HG03457 (cell line): Measurements from ENCODE around the gene PHACTR1.

Experiments used
- ATAC-seq: cut with Tn5 transposase; IDR thresholded peaks from one replicate; pipeline ENCODE4 v1.9.1; 2021; ENCODE audit warnings: moderate number of reproducible peaks; ENCODE audit not compliant: unreplicated experiment

The PHACTR1 gene

GRCh38 chr6:13177664-13178063 lies 461.1 kb downstream of the PHACTR1 start:
- ATAC-seq = no peak

DNA sequence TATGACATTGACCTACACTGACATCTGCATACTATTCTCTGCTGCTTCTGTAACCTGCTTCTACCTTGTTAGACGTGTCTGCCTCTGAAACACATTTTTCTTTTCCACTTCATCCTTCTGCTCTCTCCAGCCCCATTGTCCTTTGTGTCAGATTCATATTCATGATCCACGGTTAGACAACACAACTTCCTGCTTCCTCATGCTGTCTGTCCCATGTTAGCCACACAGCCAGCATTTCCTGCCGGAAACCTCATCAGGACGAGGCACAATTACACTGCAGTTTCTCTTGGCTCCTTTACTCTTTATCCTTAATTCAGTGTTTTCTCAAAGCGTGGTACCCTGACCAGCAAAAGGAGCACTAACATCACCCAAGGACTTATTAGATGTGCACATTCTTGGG lies 461.5 kb downstream of the PHACTR1 start:
- ATAC-seq = no peak

DNA sequence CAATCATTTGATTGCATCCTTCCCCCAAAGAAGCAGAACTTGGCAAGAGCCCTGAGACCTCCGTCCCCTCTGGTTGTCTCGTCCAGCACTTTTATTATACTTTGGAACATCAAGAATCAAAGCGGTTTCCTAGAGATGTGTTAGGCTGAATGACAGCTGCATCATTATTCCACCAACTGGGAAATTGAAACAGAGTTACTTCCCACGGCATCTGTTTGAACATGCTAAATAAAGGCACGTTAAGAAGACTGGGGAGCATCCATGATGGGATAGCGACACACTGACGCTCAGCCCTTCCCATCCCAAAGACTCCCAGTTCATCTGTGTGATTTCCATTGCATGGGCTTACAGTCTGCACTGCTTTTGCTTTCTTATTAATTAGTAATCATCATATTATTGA lies 464.0 kb downstream of the PHACTR1 start:
- ATAC-seq = no peak

DNA sequence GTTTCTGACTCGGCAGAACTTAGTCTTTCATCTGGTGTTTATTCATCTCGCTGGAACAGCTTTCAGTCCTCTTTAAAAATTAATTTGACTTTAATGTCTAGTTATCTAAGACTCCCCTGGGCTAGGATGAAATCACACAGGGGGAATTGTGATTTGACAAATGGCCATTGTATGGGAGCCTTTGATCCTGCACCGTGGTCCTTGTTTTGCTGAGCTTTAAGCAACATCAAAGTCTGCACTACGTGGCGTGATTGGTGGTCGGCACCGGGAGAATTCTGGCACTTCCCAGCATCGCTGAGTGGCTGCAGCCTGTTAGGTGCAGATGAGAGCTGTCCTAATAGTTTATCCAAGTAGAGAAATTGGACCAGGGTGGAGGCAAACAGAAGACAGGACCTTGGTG lies 464.8 kb downstream of the PHACTR1 start:
- ATAC-seq = no peak

- ATAC-seq = no peak
These were observed 467.0 kb downstream of the PHACTR1 start for GRCh38 chr6:13183415-13184088.

GRCh38 chr6:13184089-13184468 lies 467.5 kb downstream of the PHACTR1 start:
- no peak for ATAC-seq

GRCh38 chr6:13184547-13184946 lies 468.0 kb downstream of the PHACTR1 start:
- ATAC-seq = no peak

DNA sequence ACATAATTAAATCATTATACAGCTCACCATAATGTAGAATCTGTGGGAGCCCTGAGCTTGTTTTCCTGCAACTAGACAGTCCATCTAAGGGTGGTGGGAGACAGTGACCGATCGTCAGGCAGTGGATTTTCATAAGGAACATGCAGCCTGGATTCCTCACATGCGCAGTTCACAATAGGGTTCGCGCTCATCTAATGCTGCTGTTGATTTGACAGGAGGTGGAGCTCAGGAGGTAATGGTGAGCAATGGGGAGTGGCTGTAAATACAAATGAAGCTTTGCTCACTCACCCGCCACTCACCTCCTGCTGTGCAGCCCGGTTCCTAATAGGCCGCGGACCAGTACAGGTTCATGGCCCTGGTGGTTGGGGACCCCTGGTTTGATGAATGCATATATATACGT lies 470.3 kb downstream of the PHACTR1 start:
- ATAC-seq = no peak

DNA sequence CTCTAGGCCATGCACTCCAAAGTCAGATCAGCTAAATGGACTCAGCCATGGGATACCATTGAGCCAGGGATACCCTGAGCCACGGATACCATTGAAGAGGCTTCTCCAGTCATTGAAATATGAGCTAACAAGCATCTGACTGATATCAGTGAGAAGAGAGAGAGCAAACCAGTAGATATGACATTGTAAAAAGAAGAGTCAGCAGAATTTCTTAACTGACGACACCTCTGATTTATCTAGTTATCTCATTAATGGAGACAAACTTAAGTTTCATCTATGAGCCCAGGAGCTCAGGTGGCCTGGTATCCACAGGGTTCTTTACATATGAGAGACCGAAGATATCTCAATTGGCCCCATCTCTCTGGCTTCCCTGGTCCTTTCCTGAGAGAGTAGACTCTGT lies 471.1 kb downstream of the PHACTR1 start:
- ATAC-seq = no peak

DNA sequence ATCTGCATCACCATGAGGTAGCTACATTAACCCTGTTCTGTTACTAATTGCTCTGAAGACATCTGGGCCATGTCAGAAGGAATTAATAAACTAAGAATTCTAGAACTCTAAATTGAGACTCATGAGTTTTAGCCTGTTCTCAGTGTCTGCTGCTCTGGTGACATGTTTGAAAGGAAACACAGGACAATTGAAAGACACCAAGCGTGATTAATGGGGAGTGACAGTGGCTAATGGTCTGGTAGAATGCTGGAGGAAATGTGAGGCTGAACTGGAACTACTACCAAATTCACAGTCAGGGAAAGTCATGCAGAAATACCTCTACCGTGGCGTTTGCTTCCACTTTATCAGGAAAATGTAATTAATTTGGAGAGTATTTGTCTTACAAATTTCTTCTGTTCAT lies 471.7 kb downstream of the PHACTR1 start:
- no peak for ATAC-seq

DNA sequence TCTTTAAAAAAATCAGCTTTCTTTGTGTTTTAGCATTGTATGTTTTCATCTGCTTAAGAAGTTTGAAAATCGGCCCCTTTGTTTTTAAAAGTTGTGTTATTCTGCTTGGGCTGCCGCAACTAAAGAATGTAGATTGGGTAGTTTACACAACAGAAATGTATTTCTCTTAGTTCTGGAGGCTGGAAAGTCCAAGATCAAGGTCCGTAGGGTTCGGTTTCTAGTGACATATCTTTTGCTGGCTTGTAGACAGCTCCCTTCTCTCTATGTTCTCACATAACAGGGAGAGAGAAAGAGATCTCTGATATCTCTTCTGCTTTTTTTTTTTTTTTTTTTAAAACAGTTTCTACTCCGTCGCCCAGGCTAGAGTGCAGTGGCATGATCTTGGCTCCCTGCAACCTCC lies 473.1 kb downstream of the PHACTR1 start:
- ATAC-seq = no peak

DNA sequence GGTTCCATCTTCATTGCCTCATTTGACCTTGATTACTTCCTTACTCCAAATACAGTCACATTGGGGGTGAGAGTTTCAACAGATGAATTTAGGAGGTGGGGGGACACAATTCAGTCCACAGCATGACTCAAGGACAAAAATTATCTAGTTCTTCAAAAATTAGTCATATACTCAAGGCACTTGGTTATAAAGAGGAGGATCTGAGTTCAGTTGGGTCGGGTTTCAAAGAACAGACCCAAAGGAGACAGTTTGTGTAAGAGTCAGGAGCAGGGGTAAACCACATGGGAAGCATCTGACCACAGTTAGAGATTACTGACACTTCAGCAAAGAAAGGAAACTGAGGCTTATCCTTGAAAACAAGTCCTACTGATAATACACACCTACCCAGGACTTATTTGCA lies 473.8 kb downstream of the PHACTR1 start:
- ATAC-seq = no peak

DNA sequence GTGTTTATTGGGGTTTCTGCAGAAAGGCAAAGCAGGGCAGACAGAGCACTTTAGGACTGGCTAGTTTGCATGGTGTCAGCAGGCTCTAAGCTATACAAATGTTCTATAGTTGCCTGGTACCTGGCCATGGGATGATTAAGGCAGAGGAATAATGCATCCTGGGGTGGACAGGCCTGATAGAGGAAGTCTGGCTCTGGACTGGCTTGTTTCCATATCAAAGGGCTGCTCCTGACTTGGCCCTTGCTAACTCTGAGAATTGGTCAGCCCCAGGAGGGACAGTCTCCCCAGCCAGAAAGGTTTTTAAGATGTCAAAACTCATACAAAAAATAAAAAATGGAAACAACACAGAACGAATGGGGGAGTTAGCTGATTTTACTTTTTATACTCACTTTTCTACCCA lies 474.9 kb downstream of the PHACTR1 start:
- no peak for ATAC-seq

- ATAC-seq = no peak
These were observed 478.3 kb downstream of the PHACTR1 start for GRCh38 chr6:13194852-13195251.

DNA sequence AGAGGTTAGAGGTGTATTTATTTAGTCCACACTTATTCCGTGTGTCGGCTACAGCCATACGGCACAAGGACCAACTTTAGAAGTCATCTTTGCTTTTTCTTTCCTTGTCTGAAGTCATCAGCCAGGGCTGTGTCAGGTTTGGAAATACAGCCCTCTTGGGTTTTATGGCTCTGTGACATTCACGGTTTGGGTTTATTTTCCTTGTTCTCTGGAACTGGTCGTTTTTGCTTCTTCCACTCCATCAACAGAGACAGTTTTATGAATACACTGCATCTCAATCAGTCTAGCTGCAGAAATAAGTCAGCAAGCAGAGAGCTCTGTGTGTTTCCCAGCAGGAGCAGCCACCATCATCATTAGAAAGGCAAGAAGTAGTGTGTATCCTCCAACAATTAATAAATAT lies 479.2 kb downstream of the PHACTR1 start:
- ATAC-seq = no peak

GRCh38 chr6:13198168-13198567 lies 481.6 kb downstream of the PHACTR1 start:
- ATAC-seq = no peak

DNA sequence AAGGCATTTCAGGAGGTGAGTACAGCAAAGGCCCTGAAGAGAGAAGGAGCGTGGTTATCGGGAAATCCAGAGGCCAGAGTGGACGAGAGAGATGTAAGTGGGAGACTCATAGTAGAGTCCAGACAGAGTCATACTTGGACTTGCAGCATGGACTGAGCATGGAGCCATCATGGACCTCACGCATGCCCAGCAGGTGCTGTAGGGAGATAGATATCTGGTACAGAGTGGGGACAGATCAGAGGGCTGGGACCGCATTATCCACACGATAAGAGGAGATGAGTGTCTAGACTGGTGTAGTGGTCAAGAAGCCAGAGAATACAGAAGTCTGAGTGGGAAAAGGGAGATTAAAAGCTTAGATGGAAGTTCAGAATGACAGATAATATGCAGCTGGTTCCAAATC lies 484.8 kb downstream of the PHACTR1 start:
- no peak for ATAC-seq

- ATAC-seq = no peak
These were observed 486.6 kb downstream of the PHACTR1 start for GRCh38 chr6:13203145-13203544.

DNA sequence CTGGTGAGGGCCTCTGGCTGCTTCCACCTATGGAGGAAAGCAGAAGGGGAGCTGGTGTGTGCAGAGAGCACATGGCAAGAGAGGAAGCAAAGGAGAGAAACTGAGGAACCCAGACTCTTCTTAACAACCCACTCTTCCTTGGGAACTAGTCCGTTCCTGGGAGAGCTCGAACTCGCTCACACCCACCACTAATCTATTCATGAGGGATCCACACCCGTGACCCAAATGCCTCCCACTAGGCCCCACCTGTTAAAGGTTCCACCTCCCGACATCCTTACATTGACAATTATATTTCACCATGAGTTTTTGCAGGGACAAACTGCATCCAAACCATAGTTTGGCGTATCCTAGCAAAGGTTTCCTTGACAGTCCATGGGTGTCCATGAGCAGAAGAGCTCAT lies 488.5 kb downstream of the PHACTR1 start:
- ATAC-seq = no peak

DNA sequence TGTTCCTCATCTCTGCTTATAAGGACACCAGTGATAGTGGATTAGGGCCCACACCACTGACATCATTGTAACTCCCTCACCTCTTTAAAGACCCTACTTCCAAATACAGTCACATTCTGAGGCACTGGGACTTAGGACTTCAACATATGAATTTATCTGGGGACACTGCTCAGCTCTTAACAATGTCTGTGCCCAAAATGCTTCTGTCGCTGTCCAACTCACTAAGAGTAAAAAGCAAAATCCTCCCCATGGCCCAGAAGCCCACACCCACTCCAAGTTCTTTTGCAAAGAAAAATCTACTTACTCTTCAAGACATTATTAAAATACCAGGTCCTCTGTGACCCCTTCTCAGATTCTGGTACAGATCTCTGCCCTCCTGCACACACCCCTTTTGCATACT lies 495.5 kb downstream of the PHACTR1 start:
- no peak for ATAC-seq

- no peak for ATAC-seq
These were observed 496.0 kb downstream of the PHACTR1 start for GRCh38 chr6:13212538-13212937.

- no peak for ATAC-seq
These were observed 498.8 kb downstream of the PHACTR1 start for GRCh38 chr6:13215390-13215789.

- ATAC-seq = no peak
These were observed 499.9 kb downstream of the PHACTR1 start for GRCh38 chr6:13216236-13217014.
